IMR-90 (cell line): Measurements from ENCODE around the gene RHBDF1. TPM values are rescaled to one million over a fixed set of nuclear protein-coding genes. Genes with fewer than 3 reads are reported as not detected.

Experiments
- ATAC-seq: fragments of 200-7000 bp; cut with Tn5 transposase; 2 replicates; pipeline ENCODE4 v1.9.1; 2020; ENCODE audit warnings: low read depth, mild to moderate bottlenecking, moderate library complexity
- BruUV-seq: library from RNA; stranded (reverse); fragments of 400-500 nt; replicated peaks from 2 replicates; lab custom pipeline; 2021; lab: Mats Ljungman, UMichigan
- CTCF ChIA-PET: fragments of 300-600 bp; formaldehyde crosslinking; extraction: SDS; loops from one replicate; lab custom pipeline; 2021; ENCODE audit warnings: antibody characterized with exemption; lab: Yijun Ruan, JAX
- POLR2A ChIA-PET: fragments of 300-600 bp; sonication (Branson Sonifier 250); formaldehyde crosslinking; loops from one replicate; lab custom pipeline; 2022; ENCODE audit warnings: antibody characterized with exemption; ENCODE audit not compliant: unreplicated experiment; lab: Charles Lee
- DNase-seq: peaks from one replicate; pipeline ENCODE4 v3.0.0; 2013
- H2AFZ ChIP-seq: replicated peaks from 2 replicates; pipeline ENCODE3; 2013; ENCODE audit warnings: low read length, mild to moderate bottlenecking; ENCODE audit not compliant: poor library complexity
- H2AK5ac ChIP-seq: 2 replicates; pipeline ENCODE4 v1.6.1; 2013; ENCODE audit warnings: low read depth, low read length, inconsistent platforms
- H2AK9ac ChIP-seq: replicated peaks from 2 replicates; pipeline ENCODE3; 2013; ENCODE audit warnings: mild to moderate bottlenecking, low read depth, low read length, moderate library complexity; ENCODE audit not compliant: poor library complexity
- H2BK120ac ChIP-seq: 2 replicates; pipeline ENCODE4 v1.6.1; 2013; ENCODE audit warnings: low read depth, low read length, inconsistent platforms
- H2BK15ac ChIP-seq: 3 replicates; pipeline ENCODE4 v1.6.1; 2013; ENCODE audit warnings: low read depth, low read length, inconsistent platforms
- H2BK20ac ChIP-seq: 2 replicates; pipeline ENCODE4 v1.6.1; 2013; ENCODE audit warnings: low read depth, mild to moderate bottlenecking, inconsistent platforms, low read length, moderate library complexity
- H2BK5ac ChIP-seq: 2 replicates; pipeline ENCODE4 v1.6.1; 2013; ENCODE audit warnings: mild to moderate bottlenecking, low read depth, low read length, inconsistent platforms; ENCODE audit not compliant: poor library complexity, severe bottlenecking
- H3K14ac ChIP-seq: replicated peaks from 2 replicates; pipeline ENCODE4 v1.6.1; 2013; ENCODE audit warnings: low read depth, low read length, inconsistent platforms
- H3K18ac ChIP-seq: 2 replicates; pipeline ENCODE4 v1.6.1; 2013; ENCODE audit warnings: low read depth, low read length, control low read depth
- H3K23ac ChIP-seq: 2 replicates; pipeline ENCODE4 v1.6.1; 2013; ENCODE audit warnings: low read depth, low read length, inconsistent platforms
- H3K27ac ChIP-seq: 2 replicates; pipeline ENCODE4 v1.5.1; 2013; ENCODE audit warnings: mild to moderate bottlenecking, control low read depth, low read length; ENCODE audit not compliant: insufficient read depth
- H3K27me3 ChIP-seq: 2 replicates; pipeline ENCODE4 v1.6.1; 2013; ENCODE audit warnings: low read length; ENCODE audit not compliant: control insufficient read depth, insufficient read depth
- H3K36me3 ChIP-seq: 2 replicates; pipeline ENCODE4 v1.6.1; 2013; ENCODE audit warnings: low read length, mixed read lengths; ENCODE audit not compliant: control insufficient read depth, insufficient read depth
- H3K4ac ChIP-seq: 2 replicates; pipeline ENCODE4 v1.6.1; 2013; ENCODE audit warnings: low read depth, low read length, inconsistent platforms
- H3K4me1 ChIP-seq: 2 replicates; pipeline ENCODE4 v1.6.1; 2013; ENCODE audit warnings: low read length, mixed read lengths; ENCODE audit not compliant: control insufficient read depth, insufficient read depth
- H3K4me2 ChIP-seq: 2 replicates; pipeline ENCODE4 v1.6.1; 2013; ENCODE audit warnings: low read depth, mild to moderate bottlenecking, control low read depth, low read length, moderate library complexity
- H3K4me3 ChIP-seq: 2 replicates; pipeline ENCODE4 v1.5.1; 2013; ENCODE audit warnings: low read depth, mild to moderate bottlenecking, control low read depth, low read length, moderate library complexity; ENCODE audit not compliant: insufficient read depth
- H3K56ac ChIP-seq: 2 replicates; pipeline ENCODE4 v1.6.1; 2013; ENCODE audit warnings: low read length, inconsistent platforms; ENCODE audit not compliant: insufficient read depth; ENCODE audit errors: extremely low read depth
- H3K79me1 ChIP-seq, 2 experiments: 2 replicates each; pipeline ENCODE4 v1.6.1; 2013; ENCODE audit warnings: low read length in 2 of 2, inconsistent platforms in 1 of 2, low read depth in 1 of 2
- H3K9ac ChIP-seq: 2 replicates; pipeline ENCODE4 v1.6.1; 2013; ENCODE audit warnings: low read depth, low read length, control low read depth
- H3K9me1 ChIP-seq: 2 replicates; pipeline ENCODE4 v1.6.1; 2013; ENCODE audit warnings: low read length, inconsistent platforms; ENCODE audit not compliant: insufficient read depth
- H3K9me3 ChIP-seq: 2 replicates; pipeline ENCODE4 v1.6.1; 2013; ENCODE audit warnings: low read length; ENCODE audit not compliant: control insufficient read depth, insufficient read depth
- H4K20me1 ChIP-seq: 2 replicates; pipeline ENCODE4 v1.6.1; 2013; ENCODE audit warnings: low read length, inconsistent platforms; ENCODE audit not compliant: insufficient read depth
- H4K5ac ChIP-seq: 2 replicates; pipeline ENCODE4 v1.6.1; 2013; ENCODE audit warnings: mild to moderate bottlenecking, low read depth, low read length, control low read depth
- H4K8ac ChIP-seq, 2 experiments: 2 replicates each; pipeline ENCODE4 v1.6.1; 2013; ENCODE audit warnings: low read depth in 2 of 2, low read length in 2 of 2, control low read depth in 1 of 2, inconsistent platforms in 1 of 2
- H4K91ac ChIP-seq: 2 replicates; pipeline ENCODE4 v1.6.1; 2013; ENCODE audit warnings: low read depth, low read length, inconsistent platforms; ENCODE audit not compliant: insufficient read depth
- WGBS, 2 experiments: methylation state at CpG; one replicate each; pipeline versions ENCODE4 v1.1.5 to v1.1.7; 2013; ENCODE audit warnings: missing lambda C conversion rate in 2 of 2; ENCODE audit not compliant: insufficient read length in 1 of 2; ENCODE audit errors: extremely low coverage in 2 of 2; 5-methylcytosine and 5-hydroxymethylcytosine counted together
- dilution Hi-C: fragments of 300-500 bp; cut with HindIII; formaldehyde crosslinking; loops from one replicate; pipeline ENCODE4 v1.14.3; 2018; ENCODE audit warnings: low sequenced_read_pairs; ENCODE audit not compliant: unreplicated experiment
- in situ Hi-C: fragments of 300-500 bp; cut with MboI; formaldehyde crosslinking; loops from 3 replicates; pipeline ENCODE4 v1.14.3; 2019; ENCODE audit warnings: low sequenced_read_pairs, inconsistent platforms, mixed read lengths
- intact Hi-C: fragments of 100-400 bp; cut with micrococcal nuclease; formaldehyde crosslinking; loops from 2 replicates; pipeline ENCODE4 v1.10.0; 2022
- polyA plus RNA-seq, 3 experiments: library from polyadenylated mRNA; depleted of rRNA; stranded (reverse); fragments of >200 nt; gene quantifications; 2 replicates each; pipeline ENCODE4 v1.2.3, GENCODE V29; 2012; ENCODE audit warnings: low replicate concordance in 1 of 3
- total RNA-seq: library from RNA; depleted of rRNA; stranded (reverse); fragments of >200 nt; gene quantifications from 2 replicates; pipeline ENCODE4 v1.2.3, GENCODE V29; 2012
- TF ChIP-seq, protein P1 (sequence below): fragments of 150-350 bp; IDR thresholded peaks from 2 replicates; pipeline ENCODE4 v1.6.1; 2016; ENCODE audit warnings: low read depth, mild to moderate bottlenecking, low read length, moderate library complexity, borderline replicate concordance

Gene RHBDF1
- total and polyA plus RNA-seq, 2 of the 4 experiments (the other 2 are of a cell fraction) = 13.8 to 86.6 TPM

DNA sequence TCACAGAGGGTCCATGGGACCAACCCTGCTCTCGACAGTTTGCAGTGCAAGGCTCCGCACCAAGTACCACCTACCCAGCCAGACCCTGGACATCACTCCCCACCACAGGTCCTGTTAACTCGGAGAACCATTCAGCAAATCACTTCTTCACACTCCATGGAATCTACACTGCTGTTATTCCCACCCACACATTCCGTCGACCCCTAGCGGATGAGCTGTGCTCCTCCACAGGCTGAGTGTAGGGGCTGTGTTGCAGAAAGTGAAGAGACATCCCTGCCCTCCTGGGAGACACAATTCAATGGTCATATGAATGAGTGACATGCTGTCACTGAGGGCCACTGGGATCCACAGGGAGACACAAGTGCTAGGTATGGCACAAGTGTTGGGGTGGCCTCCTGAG lies 33.1 kb upstream of the RHBDF1 start:
- Histone ChIP-seq H3K9ac (no peak overlapping the region), H4K8ac (no peak overlapping the region), H3K14ac (no peak overlapping the region), H3K4ac (no peak overlapping the region), H3K18ac (no peak overlapping the region), H2BK5ac (no peak overlapping the region), H3K27me3 (no peaks in the 10 kb centered on the region), H4K20me1 (peaks cover 14% of the 10 kb centered on the region; the same call in 1 of the 2 replicates), H4K5ac (no peak overlapping the region), H2AK5ac (no peak overlapping the region), H3K4me3 (no peak overlapping the region), H3K9me1 (no peaks in the 10 kb centered on the region), H3K23ac (no peak overlapping the region), H2BK15ac (no peak overlapping the region), H2BK120ac (no peak overlapping the region), H2BK20ac (no peak overlapping the region), H2AK9ac (peak overlapping the region; percentile 58), H3K4me1 (no peaks in the 10 kb centered on the region), H2AFZ (no peak overlapping the region), H3K4me2 (no peak overlapping the region), H3K27ac (no peak overlapping the region), H3K36me3 (peaks cover 32% of the 10 kb centered on the region), H3K56ac (no peak overlapping the region), H3K79me1 (peaks cover 3 to 17% of the 10 kb centered on the region in 2 experiments; a peak in 2 of 4 replicates), H3K9me3 (no peaks in the 10 kb centered on the region), H4K91ac (no peak overlapping the region)
- in situ Hi-C loops = loop anchor here (5.0 kb wide), 1 partner anchor 77 kb away; the partner anchor contains the start of gene HBQ1
- no CpG with 5 or more reads among the region's 6 CpGs for WGBS, 2 experiments
- intact Hi-C loops = no loop called here
- ATAC-seq (no peak), DNase-seq (no peak)
- dilution Hi-C loops = no loop called here
- BruUV-seq = no TSS peak
- TF ChIP-seq, protein P1, sequence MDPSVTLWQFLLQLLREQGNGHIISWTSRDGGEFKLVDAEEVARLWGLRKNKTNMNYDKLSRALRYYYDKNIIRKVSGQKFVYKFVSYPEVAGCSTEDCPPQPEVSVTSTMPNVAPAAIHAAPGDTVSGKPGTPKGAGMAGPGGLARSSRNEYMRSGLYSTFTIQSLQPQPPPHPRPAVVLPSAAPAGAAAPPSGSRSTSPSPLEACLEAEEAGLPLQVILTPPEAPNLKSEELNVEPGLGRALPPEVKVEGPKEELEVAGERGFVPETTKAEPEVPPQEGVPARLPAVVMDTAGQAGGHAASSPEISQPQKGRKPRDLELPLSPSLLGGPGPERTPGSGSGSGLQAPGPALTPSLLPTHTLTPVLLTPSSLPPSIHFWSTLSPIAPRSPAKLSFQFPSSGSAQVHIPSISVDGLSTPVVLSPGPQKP = no peak
- ChIA-PET POLR2A (no interaction called here), CTCF (interaction anchor here (1.0 to 2.8 kb wide), 3 partner anchors 9 to 257 kb away, joined by 3 to 11 read pairs (median 6); no protein-coding TSS in a partner anchor)
